Hippocampal formation (tissue), 2 donors: ENCODE data around the gene SHC2.
A peak's percentile ranks its signal among the peaks of the same experiment; 100 is the strongest.

ENCODE experiments used
- DNase-seq, 2 donors: peaks; one replicate each; lab custom pipeline; 2025; lab: John Stamatoyannopoulos, UW

Gene SHC2

GRCh38 chr19:372306-372890 lies 88.4 kb downstream of the SHC2 start:
- DNase-seq, result no peak

GRCh38 chr19:371501-372168 lies 89.2 kb downstream of the SHC2 start:
- DNase-seq, result no peak

- no peak for DNase-seq
These were observed 90.0 kb downstream of the SHC2 start for GRCh38 chr19:370641-371330.

GRCh38 chr19:369876-370275 lies 91.0 kb downstream of the SHC2 start:
- DNase-seq, result no peak

- no peak for DNase-seq
These were observed 91.6 kb downstream of the SHC2 start for GRCh38 chr19:369256-369655.

- no peak for DNase-seq
These were observed 92.2 kb downstream of the SHC2 start for GRCh38 chr19:368630-369024.

GRCh38 chr19:367963-368629 lies 92.7 kb downstream of the SHC2 start:
- DNase-seq, result peak in 1 of 2 donors; percentile 46

- DNase-seq, result no peak
These were observed 93.3 kb downstream of the SHC2 start for GRCh38 chr19:367561-367960.

GRCh38 chr19:366951-367350 lies 93.9 kb downstream of the SHC2 start:
- no peak for DNase-seq
